ENCODE results near the gene SFXN2.

SFXN2 gene

GRCh38 chr10:102770108-102770482 is 55.7 kb downstream of the SFXN2 start:
- H3K4me1 ChIP-seq (ENCODE audit: control insufficient read depth, low read length) = no peaks in the 10 kb centered on the region
- H3K9me3 ChIP-seq (ENCODE audit: control insufficient read depth, insufficient read depth, low read length) = no peaks in the 10 kb centered on the region
- H4K20me1 ChIP-seq (ENCODE audit: control insufficient read depth, insufficient read depth, low read depth, low read length) = no peaks in the 10 kb centered on the region
- no peaks in the 10 kb centered on the region for H3K27me3 ChIP-seq (ENCODE audit: control insufficient read depth, low read length)
- no peaks in the 10 kb centered on the region for H3K36me3 ChIP-seq (ENCODE audit: control insufficient read depth, low read length)
- H3F3A ChIP-seq (ENCODE audit: control insufficient read depth, insufficient read depth) = no peaks in the 10 kb centered on the region
- no peak overlapping the region for H3K4me2 ChIP-seq (ENCODE audit: low read length)
- no peak overlapping the region for H3K27ac ChIP-seq (ENCODE audit: low read depth, low read length)
- TF ChIP-seq EZH2phosphoT487 (IDR thresholded peaks at IDR 0.05; ENCODE audit: borderline replicate concordance, low read length) (no peak), CTCF (IDR thresholded peaks at IDR 0.05; ENCODE audit: low read depth, low read length, poor library complexity, severe bottlenecking) (no peak)
- no peaks in the 10 kb centered on the region for H3K9me2 ChIP-seq (replicated peaks; ENCODE audit: control insufficient read depth, low read length)
- H3K79me2 ChIP-seq (ENCODE audit: control insufficient read depth, low read length) = no peaks in the 10 kb centered on the region
- no peak overlapping the region for H3K4me3 ChIP-seq (ENCODE audit: low read length)

GRCh38 chr10:102770792-102771191 is 56.4 kb downstream of the SFXN2 start:
- H3K4me2 ChIP-seq (ENCODE audit: low read length) = no peak overlapping the region
- no peaks in the 10 kb centered on the region for H4K20me1 ChIP-seq (ENCODE audit: control insufficient read depth, insufficient read depth, low read depth, low read length)
- H3K79me2 ChIP-seq (ENCODE audit: control insufficient read depth, low read length) = no peaks in the 10 kb centered on the region
- no peaks in the 10 kb centered on the region for H3K9me3 ChIP-seq (ENCODE audit: control insufficient read depth, insufficient read depth, low read length)
- no peak overlapping the region for H3K27ac ChIP-seq (ENCODE audit: low read depth, low read length)
- no peaks in the 10 kb centered on the region for H3K36me3 ChIP-seq (ENCODE audit: control insufficient read depth, low read length)
- no peak overlapping the region for H3K4me3 ChIP-seq (ENCODE audit: low read length)
- H3K9me2 ChIP-seq (replicated peaks; ENCODE audit: control insufficient read depth, low read length) = no peaks in the 10 kb centered on the region
- TF ChIP-seq CTCF (IDR thresholded peaks at IDR 0.05; ENCODE audit: low read depth, low read length, poor library complexity, severe bottlenecking) (no peak), EZH2phosphoT487 (IDR thresholded peaks at IDR 0.05; ENCODE audit: borderline replicate concordance, low read length) (no peak)
- no peaks in the 10 kb centered on the region for H3F3A ChIP-seq (ENCODE audit: control insufficient read depth, insufficient read depth)
- no peaks in the 10 kb centered on the region for H3K4me1 ChIP-seq (ENCODE audit: control insufficient read depth, low read length)
- no peaks in the 10 kb centered on the region for H3K27me3 ChIP-seq (ENCODE audit: control insufficient read depth, low read length)

- no peaks in the 10 kb centered on the region for H3K9me3 ChIP-seq (ENCODE audit: control insufficient read depth, insufficient read depth, low read length)
- no peak overlapping the region for H3K4me2 ChIP-seq (ENCODE audit: low read length)
- no peaks in the 10 kb centered on the region for H4K20me1 ChIP-seq (ENCODE audit: control insufficient read depth, insufficient read depth, low read depth, low read length)
- H3K27ac ChIP-seq (ENCODE audit: low read depth, low read length) = no peak overlapping the region
- H3K4me1 ChIP-seq (ENCODE audit: control insufficient read depth, low read length) = no peaks in the 10 kb centered on the region
- TF ChIP-seq CTCF (IDR thresholded peaks at IDR 0.05; ENCODE audit: low read depth, low read length, poor library complexity, severe bottlenecking) = no peak
- no peak for TF ChIP-seq EZH2phosphoT487 (IDR thresholded peaks at IDR 0.05; ENCODE audit: borderline replicate concordance, low read length)
- H3F3A ChIP-seq (ENCODE audit: control insufficient read depth, insufficient read depth) = no peaks in the 10 kb centered on the region
- no peaks in the 10 kb centered on the region for H3K27me3 ChIP-seq (ENCODE audit: control insufficient read depth, low read length)
- H3K36me3 ChIP-seq (ENCODE audit: control insufficient read depth, low read length) = no peaks in the 10 kb centered on the region
- H3K9me2 ChIP-seq (replicated peaks; ENCODE audit: control insufficient read depth, low read length) = no peaks in the 10 kb centered on the region
- H3K79me2 ChIP-seq (ENCODE audit: control insufficient read depth, low read length) = 0 out of 2 replicates have a peak, but pooled peaks cover 7% of the 10 kb centered on the region
- H3K4me3 ChIP-seq (ENCODE audit: low read length) = no peak overlapping the region
Observed at GRCh38 chr10:102773320-102773719, 58.9 kb downstream of the SFXN2 start.

GRCh38 chr10:102773986-102774385 is 59.5 kb downstream of the SFXN2 start:
- Histone ChIP-seq H3K27ac (ENCODE audit: low read depth, low read length) (no peak overlapping the region), H3K4me2 (ENCODE audit: low read length) (no peak overlapping the region), H3K9me2 (replicated peaks; ENCODE audit: control insufficient read depth, low read length) (no peaks in the 10 kb centered on the region), H3K4me3 (ENCODE audit: low read length) (no peak overlapping the region), H3F3A (ENCODE audit: control insufficient read depth, insufficient read depth) (no peaks in the 10 kb centered on the region), H3K9me3 (ENCODE audit: control insufficient read depth, insufficient read depth, low read length) (no peaks in the 10 kb centered on the region), H3K27me3 (ENCODE audit: control insufficient read depth, low read length) (no peaks in the 10 kb centered on the region), H3K4me1 (ENCODE audit: control insufficient read depth, low read length) (no peaks in the 10 kb centered on the region), H3K79me2 (ENCODE audit: control insufficient read depth, low read length) (0 out of 2 replicates have a peak, but pooled peaks cover 7% of the 10 kb centered on the region), H3K36me3 (ENCODE audit: control insufficient read depth, low read length) (no peaks in the 10 kb centered on the region), H4K20me1 (ENCODE audit: control insufficient read depth, insufficient read depth, low read depth, low read length) (no peaks in the 10 kb centered on the region)
- TF ChIP-seq EZH2phosphoT487 (IDR thresholded peaks at IDR 0.05; ENCODE audit: borderline replicate concordance, low read length) (no peak), CTCF (IDR thresholded peaks at IDR 0.05; ENCODE audit: low read depth, low read length, poor library complexity, severe bottlenecking) (no peak)
